GM21423 (cell line): Measurements from ENCODE around the gene NME7.
"Not testable (repeated sequence)": the region's sequence is repeated elsewhere in the genome, so short reads cannot be mapped to it uniquely, and the experiment has no call there.

Experiments used
- ATAC-seq: cut with Tn5 transposase; IDR thresholded peaks from one replicate; pipeline ENCODE4 v1.9.1; 2021; ENCODE audit warnings: mild to moderate bottlenecking, moderate library complexity; ENCODE audit not compliant: unreplicated experiment

The NME7 gene

DNA sequence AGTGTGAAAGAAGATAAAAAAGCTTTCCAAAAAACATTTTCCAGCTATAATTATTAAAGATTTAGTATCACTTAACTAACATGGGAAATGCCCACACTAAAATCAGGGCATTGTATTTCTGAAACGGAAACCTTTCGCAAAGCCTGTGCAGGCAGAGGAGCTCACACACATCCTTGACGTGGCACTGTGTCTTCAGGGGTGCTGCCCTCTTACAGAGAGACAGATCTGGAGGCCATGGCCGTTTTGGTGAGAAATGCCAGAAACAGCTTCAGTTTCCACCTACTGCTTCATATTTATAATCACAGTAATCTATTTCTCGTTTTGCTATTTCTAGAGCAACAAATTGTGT is 234.4 kb downstream of the NME7 start:
- ATAC-seq, result no peak

DNA sequence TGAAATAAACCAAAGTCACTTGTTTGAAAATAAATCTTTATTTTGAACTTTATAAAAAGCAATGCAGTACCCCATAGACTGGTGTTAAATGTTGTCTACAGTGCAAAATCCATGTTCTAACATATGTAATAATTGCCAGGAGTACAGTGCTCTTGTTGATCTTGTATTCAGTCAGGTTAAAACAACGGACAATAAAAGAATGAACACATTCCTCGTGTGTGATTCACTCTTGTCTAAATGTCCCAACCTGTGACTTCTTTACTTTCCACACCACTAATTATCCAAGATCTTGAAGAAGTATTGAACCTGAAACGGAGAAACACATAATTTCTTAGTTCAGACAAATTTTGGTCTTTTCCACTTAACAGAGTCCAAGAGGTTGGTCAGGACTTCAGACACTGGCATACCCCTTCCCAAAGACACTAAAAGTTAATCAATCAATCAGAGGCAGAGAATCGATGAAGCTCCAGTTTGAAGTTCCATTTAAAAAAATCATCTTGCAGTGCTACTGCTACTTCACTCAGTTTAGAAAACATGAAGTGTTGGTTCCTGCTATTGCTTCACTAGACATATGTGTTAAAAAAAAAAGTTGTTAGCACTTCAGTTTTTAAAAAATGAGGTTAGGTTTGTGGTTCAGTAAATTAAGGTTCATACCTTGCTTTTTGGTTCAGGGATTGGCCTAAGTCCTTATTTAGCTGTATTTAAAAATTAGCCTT is 234.9 kb downstream of the NME7 start:
- ATAC-seq, result no peak

DNA sequence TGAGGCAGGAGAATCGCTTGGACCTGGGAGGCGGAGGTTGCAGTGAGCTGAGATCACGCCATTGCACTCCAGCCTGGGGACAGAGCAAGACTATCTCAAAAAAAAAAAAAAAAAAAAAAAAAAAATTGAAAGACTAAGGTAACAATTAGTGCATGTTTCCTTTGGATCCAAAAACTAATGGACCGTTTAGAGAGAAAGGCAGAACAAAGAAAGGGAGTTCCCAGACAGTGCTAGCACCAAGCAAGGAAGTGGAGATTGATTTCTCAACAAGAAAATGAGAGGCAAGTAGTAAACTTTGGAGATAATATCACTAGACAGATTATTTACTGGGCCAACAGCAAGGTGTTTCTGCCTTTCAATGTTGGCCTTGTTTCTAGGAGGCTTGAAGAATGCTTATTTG is 236.9 kb downstream of the NME7 start:
- no peak for ATAC-seq

DNA sequence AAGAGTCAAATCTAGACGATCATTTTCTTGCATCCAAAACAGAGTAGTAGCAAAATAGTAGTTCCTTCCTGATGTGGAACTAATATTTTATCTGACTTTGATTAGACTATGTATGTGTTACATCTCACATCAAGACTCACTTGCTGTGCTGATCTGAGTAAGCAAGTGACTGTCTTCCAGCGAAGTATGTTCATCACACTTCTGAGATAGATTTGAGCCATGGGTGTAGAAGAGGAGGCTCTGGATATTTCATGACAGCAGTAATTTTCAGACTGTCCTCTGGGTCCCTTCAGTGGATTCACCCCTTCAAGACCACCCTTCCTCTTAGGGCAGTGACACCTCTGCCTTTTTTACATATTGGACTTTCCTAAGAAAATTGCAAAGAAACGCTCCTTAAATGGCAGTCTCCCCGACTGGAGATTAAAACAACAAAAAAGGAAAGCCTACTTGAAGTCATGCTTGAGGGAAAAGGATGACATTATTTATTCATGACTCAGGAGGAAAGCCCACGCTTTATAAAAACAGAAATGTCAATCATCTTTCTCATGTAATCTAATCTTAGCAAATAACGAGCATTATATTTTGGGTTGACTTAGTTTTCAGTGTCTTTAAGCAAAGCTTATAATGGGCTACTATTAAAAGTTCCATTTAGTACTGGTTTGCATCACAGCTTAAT is 238.3 kb downstream of the NME7 start:
- no peak for ATAC-seq

DNA sequence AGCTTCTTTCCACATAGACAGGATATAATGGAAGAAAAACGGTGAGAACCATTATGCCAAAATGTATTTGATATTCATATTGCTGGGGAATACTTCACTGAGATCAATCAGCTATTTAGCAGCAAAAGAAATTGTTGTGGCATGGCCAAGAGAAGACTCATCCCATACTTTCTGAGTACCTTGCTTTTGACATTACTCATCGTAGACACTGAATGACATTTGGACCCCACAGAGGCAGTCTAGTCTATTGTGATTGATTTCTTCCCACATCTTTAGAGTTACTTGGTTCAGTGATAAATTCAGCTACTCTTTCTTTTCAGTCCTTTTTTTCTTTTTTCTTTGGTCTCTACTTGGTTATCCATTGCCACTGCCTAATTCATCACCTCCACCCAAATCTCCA is 239.0 kb downstream of the NME7 start:
- no peak for ATAC-seq

DNA sequence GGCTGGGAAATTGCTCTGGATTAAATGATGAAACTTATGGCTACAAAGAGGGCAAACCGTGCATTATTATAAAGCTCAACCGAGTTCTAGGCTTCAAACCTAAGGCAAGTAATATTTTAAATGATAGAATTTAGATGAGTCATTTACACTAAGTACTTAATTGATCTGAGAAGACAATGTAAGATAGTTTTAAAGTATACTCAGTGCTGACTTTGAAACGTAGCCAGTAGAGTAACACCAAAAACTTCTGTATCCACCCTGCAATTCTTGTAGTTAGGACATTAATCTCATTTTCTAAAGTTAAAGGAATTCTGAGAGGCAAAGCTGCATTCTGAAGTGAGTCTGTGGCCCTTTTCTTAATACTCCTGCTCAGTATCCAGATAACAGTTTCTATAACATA is 240.3 kb downstream of the NME7 start:
- no peak for ATAC-seq

DNA sequence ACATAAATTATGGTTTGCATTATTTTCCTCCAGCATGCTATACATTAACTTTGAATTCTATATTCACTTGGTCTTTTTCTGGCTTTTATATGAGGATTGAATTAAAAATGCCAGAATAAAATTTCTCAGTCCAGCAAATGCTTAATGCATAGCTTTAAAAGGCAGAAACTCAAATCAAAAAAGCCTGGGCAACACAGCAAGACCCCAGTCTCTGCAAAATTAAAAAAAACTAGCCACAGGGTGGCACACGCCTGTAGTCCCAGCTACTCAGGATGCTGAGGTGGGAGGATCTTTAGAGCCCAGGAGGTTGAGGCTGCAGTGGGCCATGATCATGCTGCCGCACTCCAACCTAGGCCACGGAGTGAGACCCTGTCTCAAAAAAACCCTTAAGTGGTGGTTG is 241.3 kb downstream of the NME7 start:
- ATAC-seq, result no peak

DNA sequence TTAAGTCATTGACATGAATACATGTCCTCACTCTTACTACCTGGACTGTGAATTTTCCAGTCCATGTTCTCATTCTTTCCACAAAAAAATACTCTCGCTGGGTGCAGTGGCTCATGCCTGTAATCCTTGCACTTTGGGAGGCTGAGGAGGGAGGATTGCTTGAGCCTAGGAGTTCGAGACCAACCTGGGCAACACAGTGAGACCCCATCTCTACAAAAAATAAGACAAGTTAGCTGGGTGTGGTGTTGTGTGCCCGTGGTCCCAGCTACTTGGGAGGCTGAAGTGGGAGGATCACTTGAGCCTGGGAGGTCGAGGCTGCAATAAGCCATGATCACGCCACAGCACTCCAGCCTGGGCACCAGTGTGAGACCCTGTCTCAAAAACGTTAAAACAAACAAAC is 242.0 kb downstream of the NME7 start:
- not testable (repeated sequence) for ATAC-seq

DNA sequence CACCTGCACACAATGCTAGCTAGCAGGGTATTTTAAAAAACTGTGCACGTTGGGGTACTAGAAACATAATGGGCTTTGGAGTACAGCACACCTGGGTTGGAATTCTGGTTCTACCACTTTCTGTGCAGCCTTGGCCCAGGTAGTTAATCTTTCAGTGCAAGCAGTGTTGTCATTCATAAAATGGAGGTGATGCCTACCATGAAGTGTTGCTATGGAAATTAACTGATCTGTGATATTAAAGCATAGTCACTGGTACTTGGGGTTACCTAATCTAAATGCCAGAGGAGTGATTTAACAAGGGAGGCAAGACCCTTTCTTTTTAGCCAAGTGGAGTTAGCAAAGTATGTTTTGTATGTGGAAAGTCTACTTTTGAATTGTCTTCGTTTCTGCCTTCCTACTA is 243.1 kb downstream of the NME7 start:
- ATAC-seq, result no peak

DNA sequence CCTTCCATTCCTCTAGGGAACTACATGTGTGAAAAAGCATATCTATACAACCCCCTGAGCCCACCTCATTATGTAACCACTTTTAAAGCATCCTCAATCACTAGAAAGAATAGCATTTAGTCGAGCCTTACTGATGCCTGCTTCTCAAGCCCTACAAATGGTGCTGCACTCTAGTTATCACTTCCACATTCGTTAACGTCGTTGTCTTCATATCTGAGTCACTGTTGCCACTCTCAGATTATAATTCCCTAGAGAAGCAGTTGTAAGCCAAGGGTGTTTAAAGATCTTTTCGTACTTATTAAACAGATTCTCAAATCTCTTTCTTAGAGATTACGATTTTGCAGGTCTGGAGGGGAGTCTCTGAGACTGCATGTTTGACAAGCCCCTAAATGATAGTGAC is 244.6 kb downstream of the NME7 start:
- ATAC-seq, result no peak

DNA sequence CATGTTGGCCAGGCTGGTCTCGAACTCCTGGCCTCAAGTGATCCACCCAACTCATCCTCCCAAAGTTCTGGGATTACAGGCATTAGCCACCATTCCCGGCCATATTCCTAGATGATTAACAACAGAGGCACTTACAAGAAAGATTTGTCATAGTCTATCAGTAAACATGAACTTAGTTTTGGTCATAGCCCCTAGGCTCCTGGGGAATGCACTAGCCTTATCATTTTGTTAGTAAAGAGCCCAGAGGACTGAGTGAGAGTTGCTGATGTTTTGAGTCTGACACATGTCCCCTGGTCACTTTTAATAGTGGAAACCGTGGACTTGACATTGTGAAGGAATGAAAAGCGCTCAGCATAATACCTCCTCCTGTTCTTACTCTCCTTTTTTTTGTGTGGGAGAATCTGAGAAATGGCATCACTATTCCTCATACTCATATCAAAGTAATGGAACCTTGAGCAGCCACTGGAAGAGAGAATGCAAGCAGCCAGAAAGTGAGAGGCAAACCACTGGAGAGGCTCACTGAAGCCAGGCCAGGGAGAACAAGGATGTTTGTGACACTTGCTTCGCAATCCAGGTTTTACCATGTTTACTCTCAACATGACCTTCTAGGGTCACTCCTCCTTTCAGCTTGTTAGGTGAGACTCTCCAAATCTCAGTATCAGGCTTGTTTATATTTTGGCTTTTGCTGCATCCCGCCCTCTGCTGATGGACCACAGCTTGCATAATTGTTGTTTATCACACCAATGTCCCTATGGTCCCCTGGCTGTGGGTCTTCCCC is 246.3 kb downstream of the NME7 start:
- ATAC-seq, result no peak

DNA sequence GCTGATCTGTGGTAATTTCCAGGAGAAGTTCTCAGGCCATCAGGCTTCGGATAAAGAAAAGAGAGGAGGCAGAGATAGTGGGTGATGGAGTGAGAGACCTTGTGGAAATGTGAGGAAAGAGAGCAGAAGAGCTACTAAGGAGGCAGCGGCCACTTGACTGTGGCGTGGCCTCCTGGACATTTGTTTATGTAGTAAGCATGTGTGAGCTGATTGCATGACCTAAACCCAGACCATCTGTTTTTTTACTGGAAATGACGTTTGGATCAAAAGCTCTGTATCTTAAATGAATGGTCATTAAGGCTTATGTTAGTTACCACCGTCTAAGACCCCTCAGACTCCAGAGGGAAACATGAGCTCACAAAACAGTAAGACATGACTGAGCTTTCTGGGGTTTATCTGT is 247.5 kb downstream of the NME7 start:
- no peak for ATAC-seq

DNA sequence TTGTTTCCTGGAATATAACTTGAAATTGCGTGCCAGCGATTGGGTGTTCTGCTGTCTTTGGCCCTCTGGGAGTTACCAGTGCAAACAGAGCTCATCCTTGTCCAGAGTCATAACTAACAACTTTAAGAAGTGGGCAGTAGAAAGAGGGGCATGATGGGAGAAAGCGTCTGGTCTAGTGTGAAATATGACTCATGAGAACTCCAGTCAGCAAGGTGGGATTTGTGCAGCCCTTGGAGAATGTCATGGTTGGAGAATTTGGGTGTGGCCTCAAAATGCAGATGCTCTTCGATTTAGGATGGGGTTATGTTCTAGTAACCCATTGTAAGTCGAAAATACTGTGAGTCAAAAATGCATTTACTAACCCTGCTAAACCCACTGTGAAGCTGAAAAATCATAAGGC is 248.2 kb downstream of the NME7 start:
- no peak for ATAC-seq

DNA sequence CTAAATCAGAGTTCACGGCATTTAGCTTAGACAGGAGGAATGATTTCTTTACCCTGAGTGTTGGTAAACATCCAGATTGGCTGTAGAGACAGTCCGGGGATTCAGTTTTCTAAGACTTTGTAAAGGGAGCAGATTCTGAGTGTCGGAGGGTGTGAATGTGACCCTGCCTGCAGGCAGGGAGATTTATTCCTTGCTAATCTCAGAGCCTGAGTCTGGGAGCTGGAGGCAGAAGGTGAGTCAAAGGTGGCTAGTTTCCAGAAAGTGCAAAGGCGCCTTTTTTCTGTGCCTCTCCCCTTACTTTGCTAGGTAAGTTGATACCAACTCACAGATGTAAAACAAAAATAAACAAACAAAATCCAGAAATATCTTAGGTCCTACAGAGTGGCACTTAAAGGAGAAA is 249.4 kb downstream of the NME7 start:
- no peak for ATAC-seq

DNA sequence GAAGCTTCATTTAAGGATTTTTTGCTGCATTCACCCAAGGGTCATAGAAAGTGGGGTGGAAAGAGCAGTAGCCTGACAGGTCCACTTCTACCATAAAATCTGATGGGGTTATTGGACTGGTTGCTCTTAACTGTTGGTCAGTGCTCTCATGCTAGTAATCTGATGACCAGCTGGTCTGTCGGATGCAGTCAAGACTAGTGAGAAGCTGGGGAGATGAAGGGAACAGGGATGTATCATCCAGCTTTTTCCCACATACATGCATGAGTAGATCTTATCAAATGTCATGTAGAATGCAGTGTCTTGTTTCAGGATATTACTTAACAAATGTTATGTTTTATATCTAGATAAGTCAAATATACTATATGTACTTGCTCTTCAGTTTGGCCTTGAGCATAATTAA is 250.0 kb downstream of the NME7 start:
- ATAC-seq, result no peak

DNA sequence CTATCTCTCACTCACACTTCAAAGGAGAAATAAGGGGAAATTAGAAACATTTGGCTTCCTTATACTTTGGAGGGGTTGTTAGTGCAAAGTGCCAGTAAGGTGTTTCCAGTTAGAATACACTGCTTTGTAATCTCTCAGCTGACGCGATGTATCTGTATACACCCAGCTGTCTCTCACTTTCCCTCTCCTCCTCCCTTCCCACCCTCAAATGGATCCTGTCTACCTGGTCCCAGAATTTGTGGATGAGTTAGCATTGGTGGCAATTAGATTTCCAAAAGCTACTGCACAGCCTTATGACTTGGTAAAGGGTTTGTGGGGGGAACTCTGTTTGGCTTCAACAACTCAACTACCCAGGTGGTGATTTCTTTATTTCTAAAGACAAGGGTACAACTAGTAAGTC is 250.6 kb downstream of the NME7 start:
- no peak for ATAC-seq

DNA sequence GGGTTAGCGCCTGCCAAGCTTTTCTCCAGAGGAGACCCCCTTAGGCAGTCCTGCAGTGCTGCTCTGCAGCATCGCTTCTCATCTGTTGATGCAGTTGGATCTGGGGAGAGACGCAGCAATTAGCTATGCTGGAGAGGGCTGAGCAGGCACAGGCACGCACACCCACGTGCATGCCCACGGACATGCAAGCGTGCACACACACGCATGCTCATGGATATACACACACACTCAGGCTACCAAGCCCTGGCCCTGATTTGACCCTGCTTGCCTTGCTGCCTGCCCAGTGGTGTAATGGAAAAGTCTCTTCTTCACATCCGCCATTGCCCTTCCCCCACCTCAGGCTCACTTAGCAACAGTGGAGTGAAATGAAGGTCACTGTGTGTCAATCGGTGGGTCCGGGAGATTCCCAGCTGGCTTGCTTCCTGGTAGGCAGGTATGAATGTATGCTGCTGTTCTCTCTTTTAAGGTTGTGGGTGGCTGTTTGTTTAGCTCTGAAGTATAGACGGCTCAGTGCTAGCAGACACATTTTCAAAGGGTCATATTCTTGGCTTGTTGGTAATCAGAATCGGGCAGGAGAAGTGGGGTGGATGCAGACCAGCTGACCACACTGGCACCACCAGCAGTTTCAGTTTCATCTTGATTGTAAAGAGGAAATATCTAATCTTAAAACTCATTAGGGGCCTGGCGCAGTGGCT is 251.6 kb downstream of the NME7 start:
- peak; percentile 54 for ATAC-seq

DNA sequence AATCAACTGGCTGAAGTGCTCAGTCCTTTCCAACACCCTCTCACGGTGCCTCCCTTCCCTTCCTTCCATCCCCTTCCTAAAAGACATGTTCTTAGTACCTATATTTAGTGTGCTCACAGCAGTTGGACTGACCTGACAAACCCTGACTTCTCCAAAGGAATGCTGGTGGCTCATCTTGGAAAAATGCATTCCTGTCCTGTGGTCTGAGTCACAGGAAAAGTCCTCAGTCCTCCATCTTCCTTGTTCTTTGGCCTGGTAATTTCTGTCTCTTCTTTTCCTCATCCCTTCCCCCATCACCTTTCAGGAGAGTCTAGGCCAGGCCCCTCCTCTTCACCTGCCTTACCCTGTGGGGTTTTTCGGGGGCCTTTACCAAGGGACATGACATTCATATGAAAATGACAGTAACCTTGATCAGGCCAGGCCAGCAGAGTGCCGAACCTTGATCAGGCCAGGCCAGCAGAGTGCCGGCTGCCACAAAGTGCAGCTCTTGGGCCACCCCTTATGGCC is 253.9 kb downstream of the NME7 start:
- no peak for ATAC-seq

DNA sequence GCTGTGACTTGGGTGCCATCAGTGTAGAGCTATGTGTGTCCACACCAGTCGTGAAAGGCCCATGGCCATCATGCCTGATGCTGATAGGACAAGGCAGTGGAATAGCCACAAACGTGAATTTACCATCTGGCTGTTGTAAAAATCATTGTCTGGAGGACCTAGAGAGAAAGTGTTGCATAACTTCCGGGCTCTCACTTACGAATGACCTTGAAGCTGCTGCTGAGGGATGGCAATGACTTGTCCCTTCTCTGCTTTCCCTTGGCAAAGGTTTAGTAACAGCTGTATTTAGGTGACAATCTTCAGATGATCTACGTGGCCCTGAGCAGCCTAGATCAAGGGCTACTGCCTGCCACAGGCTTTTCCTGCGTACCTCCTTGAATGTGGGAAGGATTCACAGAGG is 255.4 kb downstream of the NME7 start:
- no peak for ATAC-seq

DNA sequence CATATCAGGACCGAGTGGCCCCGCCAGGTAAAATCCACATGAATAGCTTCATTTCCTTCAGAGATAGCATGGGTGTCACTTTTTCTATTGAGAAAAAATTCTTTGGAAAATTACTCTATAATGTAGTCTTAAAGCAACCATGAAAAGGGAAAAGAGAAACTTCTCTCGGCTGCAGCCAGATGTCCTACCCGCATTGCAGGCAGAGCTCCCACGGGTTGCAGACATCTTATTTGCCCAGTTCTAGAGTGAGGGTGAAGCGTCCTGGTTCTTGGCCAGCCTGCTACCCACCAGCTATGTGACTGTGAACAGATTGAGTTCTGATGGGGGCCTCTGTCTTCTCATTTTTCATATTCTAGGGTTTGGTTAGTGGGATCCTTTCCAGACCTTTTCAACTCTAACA is 256.1 kb downstream of the NME7 start:
- ATAC-seq, result no peak

DNA sequence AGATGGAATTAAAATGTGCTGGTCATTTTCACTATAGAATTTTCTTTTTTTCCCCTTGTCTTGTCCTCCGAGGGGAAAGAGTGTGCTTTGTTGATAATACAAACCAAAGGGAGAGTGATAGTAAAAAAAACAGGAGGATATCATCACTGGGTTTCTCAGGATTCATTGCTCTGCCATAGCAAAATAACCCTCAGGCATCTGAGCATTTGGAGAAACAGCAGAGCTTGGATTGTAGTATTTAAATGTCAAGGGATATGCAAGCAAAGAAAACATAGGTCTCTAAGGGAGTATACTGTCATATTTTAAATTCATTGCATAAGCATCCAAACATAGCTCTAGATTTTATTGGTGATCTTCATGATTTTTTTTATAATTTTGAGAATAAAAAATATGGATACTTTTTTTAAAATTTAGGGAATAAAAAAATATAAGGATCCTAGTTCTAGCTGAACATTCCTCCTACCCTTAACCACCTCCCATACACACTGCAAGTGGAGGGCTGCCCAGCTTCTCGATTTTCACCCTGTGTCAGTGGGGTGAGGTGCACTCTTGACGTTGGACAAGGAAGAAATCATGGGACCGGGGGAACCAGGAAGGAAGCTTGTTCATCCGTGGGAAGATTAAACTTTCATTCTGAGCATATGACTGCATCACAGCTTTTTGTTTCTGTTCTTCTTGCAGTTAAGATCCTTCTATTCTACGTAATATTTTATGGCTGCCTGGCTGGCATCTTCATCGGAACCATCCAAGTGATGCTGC is 256.7 kb downstream of the NME7 start:
- no peak for ATAC-seq
